Measurements from ENCODE around the gene APOBEC3G.

GRCh38 chr22:39039306-39040126 lies 37.6 kb upstream of the APOBEC3G start:
- TF ChIP-seq CTCF (IDR thresholded peaks at IDR 0.05) = no peak
- TF ChIP-seq POLR2AphosphoS5 (IDR thresholded peaks at IDR 0.05) = no peak
- no peak for TF ChIP-seq EP300 (IDR thresholded peaks at IDR 0.05)
- TF ChIP-seq POLR2A (IDR thresholded peaks at IDR 0.05) = no peak
